ENCODE results near the gene NOL12. TPM values are rescaled to one million over a fixed set of nuclear protein-coding genes. Genes with fewer than 3 reads are reported as not detected.

Gene NOL12
- polyA plus RNA-seq, 1 of the 3 experiments (the other 2 are of a cell fraction) = 52.2 TPM

GRCh38 chr22:37742376-37743171, 56.4 kb downstream of the NOL12 start (continued):
- TF ChIP-seq PBX3 (IDR thresholded peaks at IDR 0.05) = peak; percentile 40; the same call in 1 of the 2 replicates

Small RNAs within 50 kb of the gene (small RNA-seq; reads per million reads assigned to genes)
- gene RN7SL385P = 0 reads per million in 7 experiments

Other genes with a start within 250 kb of the NOL12 start
- gene MFNG, start 200.0 kb upstream of the NOL12 start, polyA plus RNA-seq (2012; rRNA removed) = 0.18 and 0.34 TPM in 2 replicates
- gene CARD10, start 166.9 kb upstream of the NOL12 start, polyA plus RNA-seq (2012; rRNA removed) = 13.9 and 14.5 TPM in 2 replicates
- 11.5 and 24.9 TPM in 2 replicates for gene CDC42EP1, start 125.9 kb upstream of the NOL12 start, polyA plus RNA-seq (2012; rRNA removed)
- not detected in 2 replicates for gene LGALS2, start 106.3 kb upstream of the NOL12 start, polyA plus RNA-seq (2012; rRNA removed)
- 81.1 and 99.4 TPM in 2 replicates for gene GGA1, start 77.5 kb upstream of the NOL12 start, polyA plus RNA-seq (2012; rRNA removed)
- gene SH3BP1, start 46.7 kb upstream of the NOL12 start, polyA plus RNA-seq (2012; rRNA removed) = 8.6 and 8.9 TPM in 2 replicates
- gene PDXP, start 27.6 kb upstream of the NOL12 start, polyA plus RNA-seq (2012; rRNA removed) = 22.5 and 24.5 TPM in 2 replicates
- gene LGALS1, start 10.7 kb upstream of the NOL12 start, polyA plus RNA-seq (2012; rRNA removed) = 9,680 and 12,045 TPM in 2 replicates
- gene TRIOBP, start 10.7 kb downstream of the NOL12 start, polyA plus RNA-seq (2012; rRNA removed) = 43.6 and 47.3 TPM in 2 replicates
- 20.3 and 24.2 TPM in 2 replicates for gene GCAT, start 121.6 kb downstream of the NOL12 start, polyA plus RNA-seq (2012; rRNA removed)
- gene GALR3, start 137.0 kb downstream of the NOL12 start, polyA plus RNA-seq (2012; rRNA removed) = not detected in 2 replicates
- gene ANKRD54, start 158.0 kb downstream of the NOL12 start, polyA plus RNA-seq (2012; rRNA removed) = 27.5 and 27.6 TPM in 2 replicates
- gene EIF3L, start 163.1 kb downstream of the NOL12 start, polyA plus RNA-seq (2012; rRNA removed) = 478 and 642 TPM in 2 replicates
- gene MICALL1, start 220.0 kb downstream of the NOL12 start, polyA plus RNA-seq (2012; rRNA removed) = 12.9 and 15.2 TPM in 2 replicates

Measured in SK-N-SH (cell line).